Ovary (tissue), 9 donors: ENCODE data around the gene CDYL2. TPM values are rescaled to one million over a fixed set of nuclear protein-coding genes. Genes with fewer than 3 reads are reported as not detected.

Experiments
- DNase-seq, 5 donors: peaks; one replicate each; pipeline ENCODE4 v3.0.0-alpha.2; 2019 to 2020
- H3K27ac ChIP-seq, 2 donors: fragments of 200-600 bp; one replicate each; pipeline versions ENCODE4 v1.5.1 to v1.8.0; 2019 to 2022
- H3K27me3 ChIP-seq: fragments of 200-600 bp; one replicate; pipeline ENCODE4 v1.8.0; 2022
- H3K36me3 ChIP-seq: fragments of 200-600 bp; sonication (generic); one replicate; pipeline ENCODE4 v1.5.1; 2019
- H3K4me1 ChIP-seq: one replicate; pipeline ENCODE4 v1.8.1; 2013; ENCODE audit warnings: mild to moderate bottlenecking, moderate library complexity; ENCODE audit not compliant: insufficient read depth
- H3K4me3 ChIP-seq: fragments of 200-600 bp; sonication (generic); one replicate; pipeline ENCODE4 v1.5.1; 2017
- H3K9me3 ChIP-seq, 2 donors: fragments of 200-600 bp in 1 of 2; sonication (generic) in 1 of 2; one replicate each; pipeline versions ENCODE4 v1.5.1 to v1.8.1; 2013 to 2019; ENCODE audit warnings: mild to moderate bottlenecking in 1 of 2, moderate library complexity in 1 of 2
- EP300 ChIP-seq: sonication (generic); formaldehyde crosslinking; IDR thresholded peaks from one replicate; pipeline ENCODE4 v1.6.1; 2017; ENCODE audit warnings: antibody characterized with exemption
- POLR2A ChIP-seq: fragments of 450-650 bp; IDR thresholded peaks from one replicate; pipeline ENCODE4 v1.6.1; 2017; ENCODE audit warnings: antibody characterized with exemption, mild to moderate bottlenecking, moderate library complexity
- WGBS, 3 donors: extraction: QIAGEN DNeasy Blood & Tissue Kit in 1 of 3; methylation state at CpG; one replicate each; pipeline versions ENCODE4 v1.1.5 to v1.1.7; 2013 to 2017; 5-methylcytosine and 5-hydroxymethylcytosine counted together
- intact Hi-C, 4 donors: fragments of 100-400 bp; cut with DNase I; formaldehyde crosslinking; loops; one replicate each; pipeline versions ENCODE4 v1.11.0 to v1.15.1; 2022 to 2023
- polyA plus RNA-seq, 2 donors: library from polyadenylated mRNA; stranded (reverse); fragments of 200-250 nt in 1 of 2; fragments of 350-450 nt in 1 of 2; fragmentation: Illumina TruSeq in 1 of 2; extraction: RNeasy Lipid Tissue Mini Kit (QIAGEN cat#74804) in 1 of 2; gene quantifications; one replicate each; pipeline ENCODE4 v1.2.3, GENCODE V29; 2013 to 2014
- total RNA-seq, 7 donors: library from RNA; depleted of rRNA in 2 of 7; stranded (reverse); fragments of >200 nt in 2 of 7; fragmentation: NEBNext Ultra II Directional in 3 of 7; extraction: Animal tissue kit (Norgen Biotek cat#: 25700) in 3 of 7; gene quantifications; one replicate each; pipeline versions ENCODE4 v1.1.0 to v1.2.4, GENCODE V29; 2016 to 2023
- TF ChIP-seq, protein P1 (sequence below), 3 donors: fragments of 450-650 bp in 2 of 3; fragments of 200-600 bp in 1 of 3; IDR thresholded peaks; one replicate each; pipeline versions ENCODE4 v1.5.1 to v1.8.0; 2016 to 2022; ENCODE audit warnings: antibody characterized with exemption in 3 of 3, mild to moderate bottlenecking in 1 of 3
- donor health status: DM: no; HTN: no; CAD: no; lungs with moderate emphysema.
- donor health status: DM: no; HTN: no; CAD: no.
- donor health status: Bipolar disorder and iron deficiency.
- donor health status: DM: yes; HTN: yes; CAD: no.
- donor health status: DM: no; HTN: no; CAD: no.
- donor health status: DM: yes; HTN: yes; CAD: no.

CDYL2 gene
- total and polyA plus RNA-seq, 9 donors = 0.48 to 4.4 (median 1.8) TPM

DNA sequence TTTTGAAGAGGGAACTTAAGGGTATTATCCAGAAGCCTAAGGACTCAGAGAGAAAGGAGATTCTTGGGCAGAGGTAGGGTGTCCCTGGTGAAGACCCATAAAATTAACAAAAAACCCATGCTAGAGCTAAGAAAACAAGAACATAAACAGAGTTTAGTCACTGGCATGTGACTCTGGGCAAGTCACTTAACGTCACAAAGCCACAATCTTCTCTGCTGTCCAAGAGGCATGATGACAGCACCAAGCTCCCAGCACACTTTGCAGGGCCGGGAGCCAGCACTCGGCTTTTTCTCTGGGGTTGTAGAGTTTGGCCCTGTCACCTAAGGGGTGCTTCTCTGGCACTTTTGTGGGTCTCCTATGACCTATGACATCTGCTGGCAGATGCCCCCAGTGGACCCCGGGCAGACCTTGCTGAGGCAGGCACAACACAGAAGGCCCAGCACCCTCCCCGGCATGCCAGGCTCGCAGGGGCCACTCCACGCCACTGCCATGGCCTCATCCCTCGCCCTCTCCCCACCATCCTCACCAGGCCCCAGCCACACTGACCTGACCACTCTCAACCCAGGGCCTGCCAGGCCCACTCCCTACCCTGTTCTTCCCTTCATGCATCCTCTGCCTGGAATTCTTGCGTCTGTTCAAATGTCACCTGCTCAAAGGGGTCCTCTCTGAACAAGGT is 193.8 kb downstream of the CDYL2 start:
- Histone ChIP-seq H3K36me3 (no peaks in the 10 kb centered on the region), H3K4me1 (no peaks in the 10 kb centered on the region), H3K27me3 (no peaks in the 10 kb centered on the region), H3K9me3 (no peaks in the 10 kb centered on the region), H3K4me3 (no peak overlapping the region), H3K27ac (no peak overlapping the region)
- intact Hi-C loops = no loop called here
- 90 to 93% (median 90%) methylated on average over 9 of the region's 9 CpGs for WGBS, 3 donors
- DNase-seq = no peak
- TF ChIP-seq, protein P1, sequence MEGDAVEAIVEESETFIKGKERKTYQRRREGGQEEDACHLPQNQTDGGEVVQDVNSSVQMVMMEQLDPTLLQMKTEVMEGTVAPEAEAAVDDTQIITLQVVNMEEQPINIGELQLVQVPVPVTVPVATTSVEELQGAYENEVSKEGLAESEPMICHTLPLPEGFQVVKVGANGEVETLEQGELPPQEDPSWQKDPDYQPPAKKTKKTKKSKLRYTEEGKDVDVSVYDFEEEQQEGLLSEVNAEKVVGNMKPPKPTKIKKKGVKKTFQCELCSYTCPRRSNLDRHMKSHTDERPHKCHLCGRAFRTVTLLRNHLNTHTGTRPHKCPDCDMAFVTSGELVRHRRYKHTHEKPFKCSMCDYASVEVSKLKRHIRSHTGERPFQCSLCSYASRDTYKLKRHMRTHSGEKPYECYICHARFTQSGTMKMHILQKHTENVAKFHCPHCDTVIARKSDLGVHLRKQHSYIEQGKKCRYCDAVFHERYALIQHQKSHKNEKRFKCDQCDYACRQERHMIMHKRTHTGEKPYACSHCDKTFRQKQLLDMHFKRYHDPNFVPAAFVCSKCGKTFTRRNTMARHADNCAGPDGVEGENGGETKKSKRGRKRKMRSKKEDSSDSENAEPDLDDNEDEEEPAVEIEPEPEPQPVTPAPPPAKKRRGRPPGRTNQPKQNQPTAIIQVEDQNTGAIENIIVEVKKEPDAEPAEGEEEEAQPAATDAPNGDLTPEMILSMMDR (IDR thresholded peaks at IDR 0.05) = no peak
- TF ChIP-seq POLR2A (no peak), EP300 (no peak)

DNA sequence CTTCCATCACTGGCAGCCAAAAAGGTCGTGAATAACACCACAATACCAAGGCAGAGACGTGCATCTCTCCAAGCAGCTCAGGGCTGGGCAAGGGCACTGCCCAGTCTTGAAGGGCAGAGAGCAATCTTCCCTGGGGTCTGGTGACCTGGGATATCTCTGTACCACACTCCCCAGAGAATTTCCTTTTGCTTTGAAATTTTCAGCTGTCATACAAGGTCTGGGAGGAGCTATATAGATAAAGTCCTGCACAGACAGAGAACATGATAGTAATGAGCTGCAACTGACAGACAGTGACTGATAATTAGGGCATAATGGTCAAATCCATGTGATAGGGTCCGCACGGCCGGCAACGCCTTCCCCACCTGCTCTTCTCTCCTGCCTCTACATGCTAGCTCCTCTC is 195.5 kb downstream of the CDYL2 start:
- Histone ChIP-seq H3K36me3 (no peaks in the 10 kb centered on the region), H3K9me3 (no peaks in the 10 kb centered on the region), H3K27ac (no peak overlapping the region), H3K4me3 (no peak overlapping the region), H3K27me3 (no peaks in the 10 kb centered on the region), H3K4me1 (no peaks in the 10 kb centered on the region)
- intact Hi-C loops = no loop called here
- WGBS, 3 donors = 60 to 70% (median 61%) methylated on average over 6 of the region's 6 CpGs
- DNase-seq = no peak
- TF ChIP-seq POLR2A (no peak), EP300 (no peak)
- TF ChIP-seq, protein P1 (IDR thresholded peaks at IDR 0.05) = no peak

DNA sequence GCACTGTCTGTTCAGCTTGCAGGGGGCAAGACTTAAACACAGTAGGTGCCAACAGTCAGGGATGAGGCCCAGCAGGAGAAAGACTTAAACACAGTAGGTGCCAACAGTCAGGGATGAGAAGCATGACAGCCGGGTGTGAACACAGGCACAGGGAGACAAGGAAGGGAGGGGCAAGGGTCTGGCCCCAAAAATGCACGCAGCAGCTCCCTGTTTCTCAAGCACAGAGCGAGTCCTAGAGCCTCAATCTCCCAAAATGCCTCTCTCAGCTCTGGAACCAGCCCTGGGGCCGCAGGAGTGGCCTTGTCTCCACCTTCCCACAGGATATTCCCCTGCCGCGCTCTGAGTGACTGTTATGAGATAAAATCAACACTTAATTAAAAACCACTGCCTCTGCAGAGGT is 197.2 kb downstream of the CDYL2 start:
- Histone ChIP-seq H3K36me3 (no peaks in the 10 kb centered on the region), H3K4me1 (no peaks in the 10 kb centered on the region), H3K27me3 (no peaks in the 10 kb centered on the region), H3K4me3 (no peak overlapping the region), H3K9me3 (no peaks in the 10 kb centered on the region), H3K27ac (no peak overlapping the region)
- TF ChIP-seq POLR2A (no peak), EP300 (no peak)
- TF ChIP-seq, protein P1 (IDR thresholded peaks at IDR 0.05) = no peak
- intact Hi-C loops = no loop called here
- WGBS, 3 donors = 82 to 85% (median 85%) methylated on average over 6 of the region's 6 CpGs
- no peak for DNase-seq

DNA sequence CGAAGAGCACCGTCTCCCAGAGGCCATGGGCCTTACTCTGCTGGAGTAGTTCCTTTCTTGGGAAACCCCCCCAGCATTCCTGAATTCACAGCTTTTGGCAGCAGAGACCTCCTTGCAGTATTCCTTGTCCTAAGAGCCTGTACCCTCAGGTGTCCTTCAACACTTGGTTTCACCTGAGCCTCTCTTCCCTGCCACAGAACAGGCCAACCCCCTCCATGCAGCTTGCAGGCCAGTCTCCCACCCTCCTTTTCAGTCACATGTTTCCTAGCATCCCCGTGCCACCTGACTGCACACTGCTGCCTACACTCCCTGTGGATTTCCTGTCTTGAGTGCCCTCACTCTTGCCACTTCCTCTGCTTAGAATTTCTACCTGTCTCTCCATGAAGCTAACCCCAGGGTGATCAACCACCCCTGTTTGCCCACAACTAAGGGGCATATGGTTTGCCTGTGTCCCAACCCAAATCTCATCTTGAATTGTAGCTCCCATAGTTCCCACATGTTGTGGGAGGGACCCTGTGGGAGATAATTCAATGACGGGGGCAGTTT is 198.1 kb downstream of the CDYL2 start:
- no peaks in the 10 kb centered on the region for H3K4me1 ChIP-seq
- H3K27ac ChIP-seq = no peak overlapping the region
- no peak for TF ChIP-seq POLR2A
- TF ChIP-seq, protein P1 (IDR thresholded peaks at IDR 0.05) = no peak
- TF ChIP-seq EP300 = no peak
- no peaks in the 10 kb centered on the region for H3K36me3 ChIP-seq
- H3K4me3 ChIP-seq = no peak overlapping the region
- WGBS, 3 donors = 77 to 84% (median 79%) methylated on average over 4 of the region's 4 CpGs
- no peaks in the 10 kb centered on the region for H3K27me3 ChIP-seq
- H3K9me3 ChIP-seq = no peaks in the 10 kb centered on the region
- intact Hi-C loops = no loop called here
- DNase-seq = no peak
